ENCODE measurements around the gene HUNK. TPM values are rescaled to one million over a fixed set of nuclear protein-coding genes. Genes with fewer than 3 reads are reported as not detected.

Gene HUNK
- total RNA-seq, 1 donor from 2014 or later, result 60.6 TPM

- H3K9me3 Mint-ChIP-seq, result no peaks in the 10 kb centered on the region
- H3K27ac Mint-ChIP-seq, result peak overlapping the region; percentile 32
- H3K36me3 Mint-ChIP-seq, result no peaks in the 10 kb centered on the region
These were observed 4.7 kb downstream of the HUNK start for GRCh38 chr21:31877463-31877957.

GRCh38 chr21:31878831-31879230 lies 6.0 kb downstream of the HUNK start:
- no peak for DNase-seq (ENCODE audit: low spot score in 2 of 2, unreplicated experiment in 2 of 2)
- H3K9me3 Mint-ChIP-seq, result peaks cover 6% of the 10 kb centered on the region
- H3K27me3 Mint-ChIP-seq (ENCODE audit: low read depth), result no peaks in the 10 kb centered on the region
- peak overlapping the region; percentile 73 for H3K27ac Mint-ChIP-seq
- H3K4me3 Mint-ChIP-seq, result no peak overlapping the region
- H3K4me1 Mint-ChIP-seq, result peaks cover 50% of the 10 kb centered on the region
- peaks cover 5% of the 10 kb centered on the region for H3K36me3 Mint-ChIP-seq
- TF ChIP-seq CTCF (IDR thresholded peaks at IDR 0.05; ENCODE audit: unreplicated experiment), result no peak

More at GRCh38 chr21:31877463-31877957, 4.7 kb downstream of the HUNK start:
- no peak for DNase-seq (ENCODE audit: low spot score in 2 of 2, unreplicated experiment in 2 of 2)
- Mint-ChIP-seq H3K4me1 (peaks cover 50% of the 10 kb centered on the region), H3K27me3 (ENCODE audit: low read depth) (no peaks in the 10 kb centered on the region), H3K4me3 (peak overlapping the region; percentile 47)
- no peak for TF ChIP-seq CTCF (IDR thresholded peaks at IDR 0.05; ENCODE audit: unreplicated experiment)

- DNase-seq (ENCODE audit: low spot score in 2 of 2, unreplicated experiment in 2 of 2), result no peak
- peaks cover 50% of the 10 kb centered on the region for H3K4me1 Mint-ChIP-seq
- H3K36me3 Mint-ChIP-seq, result peaks cover 5% of the 10 kb centered on the region
- H3K4me3 Mint-ChIP-seq, result no peak overlapping the region
- TF ChIP-seq CTCF (IDR thresholded peaks at IDR 0.05; ENCODE audit: unreplicated experiment), result no peak
- no peaks in the 10 kb centered on the region for H3K27me3 Mint-ChIP-seq (ENCODE audit: low read depth)
- peaks cover 6% of the 10 kb centered on the region for H3K9me3 Mint-ChIP-seq
- peak overlapping the region; percentile 73 for H3K27ac Mint-ChIP-seq
These were observed 6.4 kb downstream of the HUNK start for GRCh38 chr21:31879241-31879650.

- peak overlapping the region; percentile 51 for H3K27ac Mint-ChIP-seq
- no peak for DNase-seq (ENCODE audit: low spot score in 2 of 2, unreplicated experiment in 2 of 2)
- H3K36me3 Mint-ChIP-seq, result peaks cover 5% of the 10 kb centered on the region
- no peak for TF ChIP-seq CTCF (IDR thresholded peaks at IDR 0.05; ENCODE audit: unreplicated experiment)
- H3K9me3 Mint-ChIP-seq, result peaks cover 6% of the 10 kb centered on the region
- no peak overlapping the region for H3K4me3 Mint-ChIP-seq
- H3K27me3 Mint-ChIP-seq (ENCODE audit: low read depth), result no peaks in the 10 kb centered on the region
- peaks cover 45% of the 10 kb centered on the region for H3K4me1 Mint-ChIP-seq
These were observed 7.1 kb downstream of the HUNK start for GRCh38 chr21:31879911-31880310.

GRCh38 chr21:31880816-31881215 lies 8.0 kb downstream of the HUNK start:
- TF ChIP-seq CTCF (IDR thresholded peaks at IDR 0.05; ENCODE audit: unreplicated experiment), result no peak
- H3K4me1 Mint-ChIP-seq, result peaks cover 38% of the 10 kb centered on the region
- H3K9me3 Mint-ChIP-seq, result peaks cover 6% of the 10 kb centered on the region
- no peak for DNase-seq (ENCODE audit: low spot score in 2 of 2, unreplicated experiment in 2 of 2)
- no peak overlapping the region for H3K4me3 Mint-ChIP-seq
- no peak overlapping the region for H3K27ac Mint-ChIP-seq
- H3K36me3 Mint-ChIP-seq, result peaks cover 6% of the 10 kb centered on the region
- no peaks in the 10 kb centered on the region for H3K27me3 Mint-ChIP-seq (ENCODE audit: low read depth)

GRCh38 chr21:31882711-31883110 lies 9.9 kb downstream of the HUNK start:
- peaks cover 6% of the 10 kb centered on the region for H3K9me3 Mint-ChIP-seq
- peaks cover 34% of the 10 kb centered on the region for H3K4me1 Mint-ChIP-seq
- DNase-seq (ENCODE audit: low spot score in 2 of 2, unreplicated experiment in 2 of 2), result no peak
- no peak overlapping the region for H3K4me3 Mint-ChIP-seq
- TF ChIP-seq CTCF (IDR thresholded peaks at IDR 0.05; ENCODE audit: unreplicated experiment), result no peak
- H3K27me3 Mint-ChIP-seq (ENCODE audit: low read depth), result no peaks in the 10 kb centered on the region
- no peak overlapping the region for H3K27ac Mint-ChIP-seq
- peaks cover 6% of the 10 kb centered on the region for H3K36me3 Mint-ChIP-seq
